Common myeloid progenitor, CD34-positive (primary cell): ENCODE measurements around the gene THRB.

Experiments used
- CTCF ChIA-PET: fragments of 350-600 bp; sonication (Branson Sonifier 250); formaldehyde crosslinking; loops from one replicate; lab custom pipeline; 2021; ENCODE audit warnings: antibody characterized with exemption; lab: Charles Lee
- POLR2A ChIA-PET: fragments of 350-600 bp; sonication (Branson Sonifier 250); formaldehyde crosslinking; loops from one replicate; lab custom pipeline; 2021; ENCODE audit warnings: antibody characterized with exemption; lab: Charles Lee
- DNase-seq, 3 donors: peaks; one replicate each; pipeline versions ENCODE4 v3.0.0 to v3.0.0-alpha.2; 2013
- H3K27ac ChIP-seq, 2 experiments: 1 replicate in 1 of 2; 2 replicates in 1 of 2; pipeline ENCODE4 v1.7.0; 2013; ENCODE audit warnings: inconsistent platforms in 2 of 2, low read length in 2 of 2, mild to moderate bottlenecking in 2 of 2, low read depth in 1 of 2, moderate library complexity in 1 of 2; ENCODE audit not compliant: severe bottlenecking in 2 of 2, insufficient read depth in 1 of 2, poor library complexity in 1 of 2
- H3K27me3 ChIP-seq, 5 experiments: replicated peaks in 2 of 5; 1 replicate in 3 of 5; 2 replicates in 2 of 5; pipeline versions ENCODE4 v1.6.1 to v1.7.0; 2013; ENCODE audit warnings: low read length in 4 of 5, mild to moderate bottlenecking in 2 of 5, moderate library complexity in 2 of 5, inconsistent platforms in 1 of 5; ENCODE audit not compliant: insufficient read depth in 5 of 5, control insufficient read depth in 4 of 5
- H3K36me3 ChIP-seq, 4 experiments: 1 replicate in 2 of 4; 2 replicates in 2 of 4; pipeline versions ENCODE4 v1.6.1 to v1.7.0; 2013; ENCODE audit warnings: low read length in 3 of 4, control low read depth in 1 of 4, mild to moderate bottlenecking in 1 of 4; ENCODE audit not compliant: control insufficient read depth in 4 of 4, insufficient read depth in 4 of 4
- H3K4me1 ChIP-seq, 4 experiments: 1 replicate in 3 of 4; 2 replicates in 1 of 4; pipeline versions ENCODE4 v1.6.1 to v1.7.1; 2013; ENCODE audit warnings: low read length in 3 of 4, mild to moderate bottlenecking in 3 of 4, control low read depth in 1 of 4, inconsistent platforms in 1 of 4, moderate library complexity in 1 of 4; ENCODE audit not compliant: control insufficient read depth in 4 of 4, insufficient read depth in 4 of 4; ENCODE audit errors: control extremely low read depth in 1 of 4
- H3K4me3 ChIP-seq, 7 experiments: 1 replicate in 4 of 7; 2 replicates in 3 of 7; pipeline versions ENCODE4 v1.5.1 to v1.7.0; 2013; ENCODE audit warnings: mild to moderate bottlenecking in 7 of 7, low read length in 6 of 7, moderate library complexity in 6 of 7, inconsistent platforms in 2 of 7, low read depth in 2 of 7, control low read depth in 1 of 7; ENCODE audit not compliant: insufficient read depth in 4 of 7, control insufficient read depth in 1 of 7; ENCODE audit errors: extremely low read depth in 1 of 7
- H3K9me3 ChIP-seq, 5 experiments: 1 replicate in 4 of 5; 2 replicates in 1 of 5; pipeline versions ENCODE4 v1.6.1 to v1.7.1; 2013; ENCODE audit warnings: low read length in 4 of 5, mild to moderate bottlenecking in 2 of 5, inconsistent platforms in 1 of 5, low read depth in 1 of 5, moderate library complexity in 1 of 5; ENCODE audit not compliant: control insufficient read depth in 4 of 5, insufficient read depth in 2 of 5; ENCODE audit errors: control extremely low read depth in 1 of 5
- WGBS: methylation state at CpG from one replicate; pipeline ENCODE4 v1.1.5; 2013; ENCODE audit not compliant: insufficient coverage; 5-methylcytosine and 5-hydroxymethylcytosine counted together

Gene THRB

DNA sequence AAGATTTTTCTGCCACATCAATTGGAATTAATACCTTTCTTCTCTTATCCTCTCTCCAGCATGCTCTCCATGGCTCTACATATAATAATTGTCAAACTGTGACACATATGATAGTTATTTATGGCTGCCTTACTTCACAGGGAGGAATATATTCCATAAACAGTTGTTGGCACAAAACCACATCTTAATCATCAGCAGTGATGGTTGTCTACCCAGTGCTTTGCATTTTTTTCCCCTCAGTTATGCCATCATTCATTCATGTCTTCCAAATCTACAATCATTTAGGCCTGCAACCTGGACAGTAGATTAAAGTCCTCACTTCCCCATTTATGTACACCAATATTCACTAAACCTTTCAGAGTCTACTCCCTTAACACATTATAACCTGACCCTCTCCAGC lies 107.7 kb downstream of the THRB start:
- POLR2A ChIA-PET = no interaction called here
- no peak overlapping the region for H3K27ac ChIP-seq

DNA sequence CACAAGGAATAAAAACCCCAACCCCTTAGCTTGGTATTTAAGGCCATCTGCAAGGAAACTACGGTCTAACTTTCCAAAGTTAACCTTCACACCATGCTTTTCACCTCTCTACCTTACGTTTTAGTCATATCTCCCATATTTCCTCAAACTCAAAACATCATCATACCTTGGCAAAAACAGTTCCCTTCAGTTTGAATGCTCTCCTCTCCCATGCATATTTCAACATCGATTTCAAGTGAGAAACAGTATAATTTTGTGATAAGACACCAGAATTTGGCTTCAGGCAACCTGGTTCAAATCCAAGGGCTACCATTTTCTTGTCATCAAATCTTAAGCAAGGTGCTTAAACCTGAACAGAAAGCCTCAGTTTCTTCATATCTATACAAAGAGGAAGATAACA lies 108.2 kb downstream of the THRB start:
- ChIA-PET CTCF (interaction anchor here (1.1 kb wide), 1 partner anchor 10 kb away, joined by 3 read pairs; no protein-coding TSS in a partner anchor), POLR2A (no interaction called here)
- 97% methylated on average over 3 of the region's 3 CpGs for WGBS

More for the DNA sequence above, 107.7 kb downstream of the THRB start:
- CTCF ChIA-PET = interaction anchor here (0.9 to 1.1 kb wide), 2 partner anchors 10 to 11 kb away, joined by 3 read pairs; no protein-coding TSS in a partner anchor
- H3K4me3 ChIP-seq = no peak overlapping the region
- no peaks in the 10 kb centered on the region for H3K36me3 ChIP-seq
- DNase-seq = peak in 1 of 3 donors; percentile 27
- no peaks in the 10 kb centered on the region for H3K27me3 ChIP-seq
- peaks cover 0 to 10% (median 0%) of the 10 kb centered on the region in 4 experiments for H3K4me1 ChIP-seq
- H3K9me3 ChIP-seq = peaks cover 0 to 2% (median 0%) of the 10 kb centered on the region in 5 experiments

GRCh38 chr3:24385012-24385615 lies 109.5 kb downstream of the THRB start:
- Histone ChIP-seq H3K27me3 (no peaks in the 10 kb centered on the region), H3K4me3 (no peak overlapping the region), H3K4me1 (peaks cover 0 to 10% (median 0%) of the 10 kb centered on the region in 4 experiments), H3K27ac (no peak overlapping the region), H3K36me3 (no peaks in the 10 kb centered on the region), H3K9me3 (no peaks in the 10 kb centered on the region)
- CTCF ChIA-PET = no interaction called here
- POLR2A ChIA-PET = no interaction called here
- DNase-seq = no peak
- WGBS = 100% methylated on average over 1 of the region's 2 CpGs

More for the DNA sequence above, 108.2 kb downstream of the THRB start:
- H3K27ac ChIP-seq = no peak overlapping the region
- peaks cover 0 to 10% (median 0%) of the 10 kb centered on the region in 4 experiments for H3K4me1 ChIP-seq
- no peaks in the 10 kb centered on the region for H3K27me3 ChIP-seq
- H3K9me3 ChIP-seq = no peaks in the 10 kb centered on the region
- DNase-seq = no peak
- no peak overlapping the region for H3K4me3 ChIP-seq
- no peaks in the 10 kb centered on the region for H3K36me3 ChIP-seq

- no peak for DNase-seq
- WGBS = 100% methylated on average over 2 of the region's 2 CpGs
- H3K36me3 ChIP-seq = no peaks in the 10 kb centered on the region
Observed at GRCh38 chr3:24382647-24383046, 112.0 kb downstream of the THRB start.

DNA sequence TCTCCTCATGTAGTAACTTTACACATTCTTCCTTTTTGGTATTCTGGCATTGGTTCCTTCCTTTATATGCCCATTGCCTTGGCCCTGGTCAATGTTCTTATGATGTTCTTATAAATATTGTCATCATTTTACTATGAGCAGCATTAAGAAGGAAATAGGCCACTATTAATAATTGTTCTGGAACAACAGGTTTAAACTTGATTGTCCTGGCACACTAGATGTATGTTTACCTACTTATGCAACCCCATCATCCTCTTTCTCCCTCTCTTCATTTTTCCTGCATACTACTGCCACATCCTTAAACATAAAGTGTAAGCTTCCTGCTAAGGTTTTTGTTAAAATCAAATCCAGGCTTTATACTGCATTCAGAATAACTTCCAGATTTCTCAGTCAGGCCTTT lies 114.7 kb downstream of the THRB start:
- ChIA-PET CTCF (no interaction called here), POLR2A (no interaction called here)
- Histone ChIP-seq H3K27me3 (no peaks in the 10 kb centered on the region), H3K4me3 (no peak overlapping the region), H3K4me1 (peaks cover 0 to 2% (median 0%) of the 10 kb centered on the region in 4 experiments), H3K9me3 (no peaks in the 10 kb centered on the region), H3K27ac (no peak overlapping the region), H3K36me3 (no peaks in the 10 kb centered on the region)
- DNase-seq = no peak

More at GRCh38 chr3:24382647-24383046, 112.0 kb downstream of the THRB start:
- Histone ChIP-seq H3K4me1 (peaks cover 0 to 2% (median 0%) of the 10 kb centered on the region in 4 experiments), H3K27ac (no peak overlapping the region), H3K27me3 (no peaks in the 10 kb centered on the region), H3K4me3 (no peak overlapping the region), H3K9me3 (no peaks in the 10 kb centered on the region)
- POLR2A ChIA-PET = no interaction called here
- CTCF ChIA-PET = no interaction called here

DNA sequence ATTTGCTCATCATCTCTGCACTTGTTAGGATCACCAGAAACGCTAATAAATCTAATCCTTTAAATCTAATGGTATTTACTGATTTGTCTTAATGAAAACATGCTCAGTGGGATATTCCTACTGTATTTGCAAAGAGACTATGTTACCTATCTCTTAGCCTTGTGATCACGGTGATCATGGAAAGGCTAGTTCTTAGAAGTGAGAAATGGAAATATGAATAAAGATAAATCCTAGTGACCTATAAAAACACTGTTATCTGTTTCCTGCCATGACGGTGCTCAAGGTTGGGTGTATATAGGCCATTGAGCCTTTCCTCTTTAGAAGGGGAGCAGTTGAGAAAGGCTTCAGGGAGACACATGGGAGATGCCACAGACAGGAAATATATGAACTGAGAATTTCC lies 116.3 kb downstream of the THRB start:
- H3K9me3 ChIP-seq = no peaks in the 10 kb centered on the region
- H3K4me1 ChIP-seq = peaks cover 0 to 2% (median 0%) of the 10 kb centered on the region in 4 experiments
- no peak overlapping the region for H3K4me3 ChIP-seq
- H3K36me3 ChIP-seq = peaks cover 0 to 2% (median 0%) of the 10 kb centered on the region in 4 experiments
- no peaks in the 10 kb centered on the region for H3K27me3 ChIP-seq
- DNase-seq = no peak
- CTCF ChIA-PET = no interaction called here
- H3K27ac ChIP-seq = no peak overlapping the region
- POLR2A ChIA-PET = no interaction called here
- WGBS = 17% methylated on average over 1 of the region's 3 CpGs

GRCh38 chr3:24377218-24377993 lies 117.2 kb downstream of the THRB start:
- peaks cover 0 to 2% (median 0%) of the 10 kb centered on the region in 4 experiments for H3K4me1 ChIP-seq
- CTCF ChIA-PET = interaction anchor here (1.1 to 1.7 kb wide), 2 partner anchors 10 to 17 kb away, joined by 3 to 9 read pairs; no protein-coding TSS in a partner anchor
- no peaks in the 10 kb centered on the region for H3K27me3 ChIP-seq
- DNase-seq = no peak
- H3K4me3 ChIP-seq = no peak overlapping the region
- H3K36me3 ChIP-seq = peaks cover 0 to 2% (median 0%) of the 10 kb centered on the region in 4 experiments
- no peak overlapping the region for H3K27ac ChIP-seq
- POLR2A ChIA-PET = no interaction called here
- H3K9me3 ChIP-seq = no peaks in the 10 kb centered on the region
